HG02973 (cell line): Measurements from ENCODE around the gene MCL1.
"Not testable (repeated sequence)": the region's sequence is repeated elsewhere in the genome, so short reads cannot be mapped to it uniquely, and the experiment has no call there.

Experiments
- ATAC-seq: cut with Tn5 transposase; IDR thresholded peaks from one replicate; pipeline ENCODE4 v1.9.1; 2021; ENCODE audit warnings: moderate library complexity; ENCODE audit not compliant: unreplicated experiment

MCL1 gene

GRCh38 chr1:150572918-150573647, 6.3 kb downstream of the MCL1 start:
- ATAC-seq: no peak

- no peak for ATAC-seq
Observed at GRCh38 chr1:150568594-150568966, 10.8 kb downstream of the MCL1 start.

GRCh38 chr1:150567717-150568593, 11.5 kb downstream of the MCL1 start:
- ATAC-seq: peak; percentile 16

GRCh38 chr1:150567341-150567716, 12.1 kb downstream of the MCL1 start:
- peak; percentile 24 for ATAC-seq

GRCh38 chr1:150566589-150567340, 12.6 kb downstream of the MCL1 start:
- ATAC-seq: no peak

GRCh38 chr1:150565240-150565991, 14.0 kb downstream of the MCL1 start:
- ATAC-seq: not testable (repeated sequence)

- ATAC-seq: no peak
Observed at GRCh38 chr1:150564051-150564991, 15.1 kb downstream of the MCL1 start.

- ATAC-seq: peak; percentile 21
Observed at GRCh38 chr1:150563340-150564038, 15.9 kb downstream of the MCL1 start.

- peak; percentile 21 for ATAC-seq
Observed at GRCh38 chr1:150562446-150563339, 16.7 kb downstream of the MCL1 start.

GRCh38 chr1:150561974-150562445, 17.4 kb downstream of the MCL1 start:
- ATAC-seq: peak; percentile 32

- ATAC-seq: no peak
Observed at GRCh38 chr1:150561254-150561973, 18.0 kb downstream of the MCL1 start.

- ATAC-seq: peak; percentile 28
Observed at GRCh38 chr1:150560576-150561253, 18.7 kb downstream of the MCL1 start.

- ATAC-seq: no peak
Observed at GRCh38 chr1:150560011-150560438, 19.4 kb downstream of the MCL1 start.

- no peak for ATAC-seq
Observed at GRCh38 chr1:150559656-150560010, 19.8 kb downstream of the MCL1 start.

- ATAC-seq: no peak
Observed at GRCh38 chr1:150558761-150559655, 20.4 kb downstream of the MCL1 start.

- no peak for ATAC-seq
Observed at GRCh38 chr1:150558303-150558704, 21.1 kb downstream of the MCL1 start.
